Tibial artery (tissue), 4 donors: ENCODE data around the gene ENAH.

Source experiments
- DNase-seq, 2 donors: peaks; one replicate each; pipeline ENCODE4 v3.0.0-alpha.2; 2019
- H3K27ac ChIP-seq, 2 donors: fragments of 200-600 bp; sonication (generic) in 1 of 2; 1 replicate in 1 of 2; 2 replicates in 1 of 2; pipeline ENCODE4 v1.5.1; 2018 to 2019; ENCODE audit warnings: mild to moderate bottlenecking in 1 of 2
- H3K27me3 ChIP-seq, 2 donors: fragments of 200-600 bp; sonication (generic) in 1 of 2; one replicate each; pipeline versions ENCODE4 v1.5.1 to v1.6.0; 2016 to 2019
- H3K36me3 ChIP-seq, 3 donors: fragments of 200-600 bp; sonication (generic) in 2 of 3; one replicate each; pipeline ENCODE4 v1.5.1; 2016 to 2019; ENCODE audit warnings: mild to moderate bottlenecking in 2 of 3
- H3K4me1 ChIP-seq, 4 donors: fragments of 200-600 bp; sonication (generic) in 2 of 4; 1 replicate in 3 of 4; 2 replicates in 1 of 4; pipeline ENCODE4 v1.5.1; 2016 to 2019
- H3K4me3 ChIP-seq, 2 donors: fragments of 200-600 bp; sonication (generic) in 1 of 2; 1 replicate in 1 of 2; 2 replicates in 1 of 2; pipeline ENCODE4 v1.5.1; 2018 to 2019; ENCODE audit warnings: mild to moderate bottlenecking in 2 of 2
- H3K9me3 ChIP-seq, 3 donors: fragments of 200-600 bp; sonication (generic) in 1 of 3; one replicate each; pipeline ENCODE4 v1.5.1; 2016 to 2019
- CTCF ChIP-seq, 2 experiments: fragments of 200-600 bp in 1 of 2; fragments of 450-650 bp in 1 of 2; IDR thresholded peaks; one replicate each; pipeline ENCODE4 v1.5.1; 2017 to 2019; ENCODE audit warnings: antibody characterized with exemption in 2 of 2, mild to moderate bottlenecking in 1 of 2, moderate library complexity in 1 of 2
- intact Hi-C: fragments of 100-400 bp; cut with DNase I; formaldehyde crosslinking; loops from one replicate; pipeline ENCODE4 v1.15.0; 2023; ENCODE audit warnings: low total_unique reads

ENAH gene

GRCh38 chr1:225532240-225532944 is 120.5 kb downstream of the ENAH start:
- Histone ChIP-seq H3K27ac (no peak overlapping the region), H3K4me3 (no peak overlapping the region), H3K4me1 (peaks cover 0 to 33% (median 3%) of the 10 kb centered on the region in 4 donors), H3K27me3 (no peaks in the 10 kb centered on the region), H3K9me3 (no peaks in the 10 kb centered on the region), H3K36me3 (peaks cover 0 to 6% (median 0%) of the 10 kb centered on the region in 3 donors)
- no peak for DNase-seq
- no peak for TF ChIP-seq CTCF (IDR thresholded peaks at IDR 0.05)
- intact Hi-C loops, result no loop called here

GRCh38 chr1:225529726-225530125 is 123.2 kb downstream of the ENAH start:
- intact Hi-C loops, result no loop called here
- Histone ChIP-seq H3K36me3 (peaks cover 0 to 6% (median 0%) of the 10 kb centered on the region in 3 donors), H3K4me1 (peaks cover 0 to 42% (median 11%) of the 10 kb centered on the region in 4 donors)

GRCh38 chr1:225527575-225527974 is 125.3 kb downstream of the ENAH start:
- Histone ChIP-seq H3K4me3 (no peak overlapping the region), H3K36me3 (peaks cover 0 to 6% (median 0%) of the 10 kb centered on the region in 3 donors), H3K27ac (no peak overlapping the region), H3K9me3 (no peaks in the 10 kb centered on the region), H3K27me3 (no peaks in the 10 kb centered on the region), H3K4me1 (peaks cover 0 to 46% (median 13%) of the 10 kb centered on the region in 4 donors)
- no peak for TF ChIP-seq CTCF (IDR thresholded peaks at IDR 0.05)
- intact Hi-C loops, result no loop called here
- no peak for DNase-seq

More at GRCh38 chr1:225529726-225530125, 123.2 kb downstream of the ENAH start:
- no peak overlapping the region for H3K4me3 ChIP-seq
- no peaks in the 10 kb centered on the region for H3K27me3 ChIP-seq
- no peaks in the 10 kb centered on the region for H3K9me3 ChIP-seq
- TF ChIP-seq CTCF (IDR thresholded peaks at IDR 0.05), result no peak
- no peak overlapping the region for H3K27ac ChIP-seq
- DNase-seq, result no peak

GRCh38 chr1:225526878-225527277 is 126.0 kb downstream of the ENAH start:
- intact Hi-C loops, result no loop called here
- DNase-seq, result no peak
- peaks cover 0 to 6% (median 0%) of the 10 kb centered on the region in 3 donors for H3K36me3 ChIP-seq
- H3K27ac ChIP-seq, result peak overlapping the region in 1 of 2 donors; percentile 10
- peaks cover 0 to 46% (median 13%) of the 10 kb centered on the region in 4 donors for H3K4me1 ChIP-seq
- no peak overlapping the region for H3K4me3 ChIP-seq
- no peak for TF ChIP-seq CTCF (IDR thresholded peaks at IDR 0.05)
- H3K27me3 ChIP-seq, result no peaks in the 10 kb centered on the region
- no peaks in the 10 kb centered on the region for H3K9me3 ChIP-seq

GRCh38 chr1:225525377-225525776 is 127.5 kb downstream of the ENAH start:
- H3K4me3 ChIP-seq, result no peak overlapping the region

More at GRCh38 chr1:225525377-225525776, 127.5 kb downstream of the ENAH start:
- no peak for TF ChIP-seq CTCF (IDR thresholded peaks at IDR 0.05)
- no peak overlapping the region for H3K27ac ChIP-seq
- H3K36me3 ChIP-seq, result peaks cover 0 to 6% (median 0%) of the 10 kb centered on the region in 3 donors
- H3K4me1 ChIP-seq, result peaks cover 0 to 46% (median 13%) of the 10 kb centered on the region in 4 donors
- no peak for DNase-seq
- no peaks in the 10 kb centered on the region for H3K9me3 ChIP-seq
- intact Hi-C loops, result no loop called here
- no peaks in the 10 kb centered on the region for H3K27me3 ChIP-seq
